GM21723 (cell line): Measurements from ENCODE around the gene HAL.

Experiments used
- ATAC-seq: cut with Tn5 transposase; IDR thresholded peaks from one replicate; pipeline ENCODE4 v1.9.1; 2021; ENCODE audit warnings: mild to moderate bottlenecking, moderate library complexity; ENCODE audit not compliant: unreplicated experiment

HAL gene

GRCh38 chr12:96014943-96015599 is 18.9 kb upstream of the HAL start:
- ATAC-seq, result no peak

DNA sequence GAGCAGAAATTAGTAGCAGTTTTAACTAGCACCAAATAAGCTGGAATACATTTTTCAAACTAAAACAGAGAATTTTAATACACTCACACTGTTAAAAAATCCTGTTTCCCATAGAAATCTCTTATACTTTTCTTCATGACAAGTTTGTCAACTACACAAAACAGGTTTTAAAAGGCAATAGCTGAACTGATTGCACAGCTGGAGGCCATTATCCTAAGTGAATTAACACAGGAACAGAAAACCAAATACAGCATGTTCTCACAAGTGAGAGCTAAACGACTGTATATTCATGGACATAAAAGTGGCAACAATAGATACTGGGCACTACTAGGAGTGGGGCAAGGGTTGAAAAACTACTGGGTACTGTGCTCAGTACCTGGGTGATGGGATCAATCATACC is 11.6 kb upstream of the HAL start:
- no peak for ATAC-seq

GRCh38 chr12:96006727-96007126 is 10.6 kb upstream of the HAL start:
- ATAC-seq, result no peak

GRCh38 chr12:96000858-96001257 is 4.7 kb upstream of the HAL start:
- ATAC-seq, result no peak

DNA sequence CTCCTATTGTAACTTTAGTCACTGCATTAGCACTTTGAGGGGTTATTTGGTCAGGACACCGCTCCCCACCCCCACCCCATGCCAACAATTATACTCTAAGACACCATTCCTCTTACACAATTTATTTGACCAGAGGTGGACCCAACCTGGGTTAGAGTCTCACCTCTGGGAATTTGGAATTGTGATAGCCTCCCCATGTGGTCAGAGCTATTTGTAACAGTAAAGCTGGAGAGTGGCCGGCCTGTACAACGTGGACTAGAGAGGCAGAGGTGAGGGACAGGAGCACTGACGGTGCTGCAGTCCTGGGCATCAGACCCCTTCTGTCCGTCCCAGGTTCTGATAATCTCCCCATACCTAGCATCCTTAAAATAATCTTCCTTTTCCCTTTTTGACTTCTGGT is 3.3 kb upstream of the HAL start:
- ATAC-seq, result no peak

DNA sequence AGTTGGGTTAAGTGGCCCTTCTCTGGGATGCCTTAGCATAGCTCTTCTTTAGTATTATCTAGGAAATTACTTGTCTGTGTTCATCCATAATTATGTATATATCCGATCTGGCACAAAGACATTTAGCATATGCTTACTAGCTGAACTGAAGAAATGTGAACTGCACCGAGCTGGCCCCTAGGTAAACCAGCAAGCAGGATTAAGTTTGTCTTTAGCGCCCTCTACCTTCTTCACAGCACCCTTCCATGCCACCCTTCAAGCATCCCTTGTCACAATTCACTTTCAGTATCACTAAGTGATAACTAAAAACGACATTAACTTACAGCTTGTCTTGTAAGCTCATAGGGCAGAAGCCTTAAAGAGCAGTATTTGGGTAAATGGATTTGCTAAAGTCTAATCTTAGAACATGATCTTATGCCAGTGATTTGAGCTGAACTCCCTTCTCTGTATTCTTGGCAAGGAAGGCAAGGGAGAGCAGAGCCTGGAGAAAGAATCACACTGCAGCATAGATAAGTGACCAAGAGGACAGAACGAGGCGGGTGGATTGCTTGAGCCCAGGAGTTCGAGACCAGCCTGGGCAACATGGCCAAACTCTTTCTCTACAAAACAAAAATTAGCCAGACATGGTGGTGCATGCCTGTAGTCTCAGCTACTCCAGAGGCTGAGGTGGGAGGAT is 2.6 kb upstream of the HAL start:
- ATAC-seq, result peak; percentile 98

GRCh38 chr12:95997911-95998510 is 1.9 kb upstream of the HAL start:
- peak; percentile 21 for ATAC-seq

DNA sequence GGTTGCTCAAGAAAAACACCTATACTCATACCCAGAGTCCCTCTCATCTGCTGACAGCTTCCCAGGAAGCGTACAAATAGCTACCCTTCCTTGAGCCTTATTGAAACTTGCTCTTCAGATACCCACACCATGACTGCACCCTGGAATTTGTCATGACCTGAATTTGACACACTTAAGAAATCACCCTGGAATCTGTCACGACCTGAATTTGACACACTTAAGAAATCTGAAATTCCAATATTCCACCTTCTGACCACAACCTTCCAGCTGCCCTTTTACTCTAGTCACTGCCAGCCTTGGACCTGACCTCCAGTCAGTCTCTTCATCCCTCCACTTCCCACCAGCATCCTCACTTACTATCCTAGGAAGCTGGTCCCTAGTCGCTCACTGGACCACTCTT is 1.1 kb upstream of the HAL start:
- ATAC-seq, result no peak

DNA sequence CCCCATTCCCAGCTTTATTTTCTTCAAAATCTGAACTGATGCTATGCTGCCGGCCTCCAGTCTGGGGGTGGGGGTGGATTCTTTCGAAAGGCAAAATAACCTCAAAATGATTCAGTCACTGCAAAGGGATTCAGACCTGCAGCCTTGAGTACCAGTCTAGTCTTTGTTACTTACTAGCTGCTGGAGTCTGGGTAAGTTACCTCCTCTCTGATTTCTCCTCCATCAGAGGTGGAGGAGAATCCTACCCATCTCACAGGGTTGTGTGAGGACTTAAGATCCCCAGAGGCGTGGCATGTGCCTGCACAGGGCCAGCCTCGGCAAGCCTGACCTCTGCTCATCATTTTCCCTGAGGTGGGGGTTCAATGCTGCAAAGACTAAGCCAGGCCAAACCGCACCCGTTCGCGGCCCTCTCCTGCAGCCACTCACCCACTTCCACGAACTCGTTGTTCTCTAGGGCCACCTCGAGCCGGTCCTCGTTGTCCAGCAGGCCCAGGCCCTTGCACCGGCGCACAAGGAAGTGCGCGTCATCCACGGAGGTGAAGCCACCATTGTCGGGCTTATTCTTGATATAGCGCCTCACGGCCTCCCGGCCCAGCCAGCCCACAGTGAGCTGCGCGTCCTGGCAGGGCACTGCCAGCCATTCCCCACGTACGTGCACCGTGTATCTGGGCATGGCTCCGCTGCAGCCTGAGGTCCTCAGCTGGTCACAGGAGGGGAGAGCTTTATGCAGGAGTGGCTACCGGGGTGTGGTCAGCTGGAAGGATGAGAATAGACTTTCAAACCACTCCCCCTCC is 709 bp downstream of the HAL start:
- ATAC-seq, result no peak

GRCh38 chr12:95994476-95994875 is 1.7 kb downstream of the HAL start:
- ATAC-seq, result no peak

- ATAC-seq, result no peak
Observed at GRCh38 chr12:95993907-95994306, 2.2 kb downstream of the HAL start.

- ATAC-seq, result no peak
Observed at GRCh38 chr12:95990136-95990535, 6.0 kb downstream of the HAL start.

- no peak for ATAC-seq
Observed at GRCh38 chr12:95989504-95990123, 6.5 kb downstream of the HAL start.

GRCh38 chr12:95988506-95989275 is 7.5 kb downstream of the HAL start:
- ATAC-seq, result no peak

- ATAC-seq, result no peak
Observed at GRCh38 chr12:95986635-95987570, 9.2 kb downstream of the HAL start.

- ATAC-seq, result no peak
Observed at GRCh38 chr12:95984682-95985081, 11.5 kb downstream of the HAL start.

DNA sequence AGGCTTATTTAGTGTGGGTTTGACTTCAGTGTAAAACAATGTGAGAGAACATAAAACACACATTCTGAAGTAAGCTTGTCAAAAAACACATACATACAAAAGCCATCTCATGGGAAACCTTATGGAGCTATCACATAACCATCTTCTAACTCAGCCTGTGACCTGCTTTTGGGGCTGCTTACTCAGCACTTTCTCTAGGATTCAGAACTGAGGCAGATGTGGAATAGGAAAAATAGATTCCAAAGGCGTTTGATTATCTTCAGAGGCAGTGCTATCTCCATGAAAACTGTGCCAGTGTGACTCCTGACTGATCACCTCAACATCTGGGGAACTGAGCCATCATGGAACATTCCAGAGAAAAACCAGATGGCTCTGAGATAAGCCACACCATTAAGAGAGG is 13.5 kb downstream of the HAL start:
- ATAC-seq, result no peak

DNA sequence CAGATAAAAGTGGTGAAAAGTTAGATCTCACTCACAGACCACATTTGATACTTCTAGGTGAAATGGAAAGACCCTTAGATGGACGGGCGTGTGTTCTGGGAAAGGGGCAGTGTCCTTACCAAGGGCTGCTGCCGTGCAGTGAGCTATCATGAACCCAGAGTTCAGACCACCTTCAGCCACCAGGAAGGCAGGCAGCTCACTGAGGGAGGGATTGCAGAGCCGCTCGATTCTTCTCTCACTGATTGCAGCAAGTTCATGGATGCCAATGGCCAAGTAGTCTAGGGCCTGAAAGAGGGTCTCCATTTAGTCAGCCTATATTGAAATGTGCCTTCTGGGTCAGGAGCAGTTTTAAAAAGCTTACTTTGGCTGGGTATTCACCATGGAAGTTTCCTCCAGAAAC is 15.7 kb downstream of the HAL start:
- no peak for ATAC-seq

- no peak for ATAC-seq
Observed at GRCh38 chr12:95978774-95979173, 17.4 kb downstream of the HAL start.
